Activated CD8-positive, alpha-beta memory T cell treated with anti-CD3 and anti-CD28 coated beads, Interleukin-2, amount 50 U/mL, for 4 hours (primary cell): ENCODE results near the gene NTNG1.

Experiments
- DNase-seq: peaks from one replicate; pipeline ENCODE4 v3.0.0-alpha.2; 2020

The NTNG1 gene

DNA sequence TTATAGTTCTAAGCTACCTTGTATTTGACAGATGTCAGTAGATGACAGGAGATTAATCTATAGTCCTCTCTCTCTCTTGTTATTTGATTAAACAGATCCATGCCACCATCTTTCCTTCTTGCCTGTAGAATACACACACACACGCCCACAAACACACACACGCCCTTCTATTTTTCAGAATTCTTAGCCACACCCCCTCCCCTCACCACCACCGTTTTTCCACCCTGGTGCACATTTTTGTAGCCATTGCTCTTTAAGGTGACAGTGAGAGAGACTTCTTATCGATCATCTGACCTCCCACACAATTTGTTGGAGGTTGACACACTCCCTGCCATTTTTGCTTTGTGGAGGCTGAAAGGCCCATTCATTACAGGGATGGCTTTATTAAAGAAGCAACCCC is 123.2 kb downstream of the NTNG1 start:
- DNase-seq = no peak

DNA sequence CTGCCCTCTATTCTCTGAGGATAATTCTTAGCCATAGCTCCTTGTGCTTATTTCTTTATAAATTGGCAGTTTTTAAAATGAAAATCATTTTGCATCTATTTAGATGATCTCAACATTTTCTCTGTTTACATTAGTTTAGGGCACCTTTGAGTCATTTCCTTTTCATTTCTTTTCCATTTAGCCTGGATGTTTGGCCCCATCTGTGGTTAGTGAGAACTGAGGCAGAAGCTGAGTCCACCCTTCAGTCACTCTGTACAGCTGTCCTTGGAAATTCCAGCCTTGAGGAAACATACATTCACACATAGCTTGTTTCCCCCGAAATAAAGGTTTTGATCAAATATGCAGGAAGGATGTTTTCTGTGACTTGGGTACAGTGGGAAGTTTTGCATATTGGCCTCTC is 123.7 kb downstream of the NTNG1 start:
- no peak for DNase-seq

DNA sequence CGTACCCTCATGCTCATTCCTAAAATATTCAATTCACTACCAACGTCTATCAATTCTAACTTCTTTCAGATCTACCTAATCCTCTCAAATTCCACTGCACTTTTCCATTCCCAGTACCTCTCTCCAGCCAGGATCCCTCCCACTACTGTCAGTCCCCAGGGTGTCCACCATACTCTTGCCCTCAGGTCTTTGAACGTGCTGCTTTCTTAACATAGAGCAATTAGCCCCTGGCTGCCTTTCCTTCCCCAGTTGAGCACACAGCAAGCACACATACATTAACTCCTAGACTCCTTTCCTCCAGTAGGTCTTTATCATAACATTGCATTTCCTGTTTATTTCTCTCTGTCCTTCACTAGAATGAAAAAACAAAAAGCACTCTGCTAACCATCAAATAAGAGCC is 126.7 kb downstream of the NTNG1 start:
- DNase-seq = no peak

DNA sequence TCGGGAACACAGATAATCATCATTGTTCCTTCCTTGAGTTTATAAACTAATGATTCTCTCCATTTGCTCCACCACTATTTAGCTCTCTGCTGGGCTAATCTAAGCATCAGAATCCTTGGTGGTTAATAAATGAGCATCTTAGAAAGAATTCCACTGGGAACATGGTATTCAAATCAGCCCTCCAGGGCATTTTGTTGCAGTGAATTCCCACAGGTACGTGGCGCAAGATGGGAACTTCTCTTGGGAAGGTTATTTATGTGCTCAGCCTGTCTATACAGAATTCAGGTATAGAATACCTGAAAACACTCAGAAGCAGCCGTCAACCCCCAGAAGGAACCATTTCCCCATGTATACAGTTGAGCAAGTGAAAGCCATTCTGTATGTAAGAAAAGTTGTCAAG is 131.5 kb downstream of the NTNG1 start:
- DNase-seq = no peak

DNA sequence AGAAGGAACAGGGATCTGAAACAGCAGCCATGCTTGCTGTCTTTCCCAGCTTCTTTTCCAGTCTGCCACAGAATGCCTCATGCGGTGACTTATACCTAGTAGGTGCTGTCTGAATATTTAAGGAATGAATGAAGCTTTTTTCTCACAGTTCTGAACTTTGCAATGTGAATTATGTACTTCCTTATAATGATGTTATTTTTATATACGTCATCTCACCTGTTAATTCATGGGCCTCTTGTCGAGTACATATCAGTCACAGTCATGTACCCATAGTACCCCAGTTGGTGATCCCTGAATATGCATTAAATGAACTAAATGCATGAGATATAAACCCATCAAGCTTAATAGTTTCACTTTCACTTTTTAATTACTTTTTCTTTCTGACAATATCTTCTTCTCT is 132.7 kb downstream of the NTNG1 start:
- no peak for DNase-seq

DNA sequence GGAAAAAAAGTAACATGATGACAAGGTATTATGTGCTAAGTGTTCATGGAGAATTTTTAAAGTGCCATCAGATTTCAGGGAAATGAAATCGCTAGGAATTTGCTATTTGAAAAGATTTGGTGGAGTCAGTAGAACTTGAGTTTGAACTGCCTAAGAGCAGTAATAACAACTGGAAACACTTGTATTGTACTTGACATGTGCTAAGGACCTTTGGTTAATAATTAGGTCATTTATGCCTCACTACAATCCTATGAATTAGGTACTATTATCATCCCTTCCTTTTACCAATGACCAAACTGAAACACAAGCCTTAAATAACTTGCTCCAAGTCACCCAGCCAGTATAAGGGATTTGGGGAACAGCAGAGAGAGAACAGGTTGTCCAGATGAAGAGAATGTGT is 133.4 kb downstream of the NTNG1 start:
- no peak for DNase-seq

DNA sequence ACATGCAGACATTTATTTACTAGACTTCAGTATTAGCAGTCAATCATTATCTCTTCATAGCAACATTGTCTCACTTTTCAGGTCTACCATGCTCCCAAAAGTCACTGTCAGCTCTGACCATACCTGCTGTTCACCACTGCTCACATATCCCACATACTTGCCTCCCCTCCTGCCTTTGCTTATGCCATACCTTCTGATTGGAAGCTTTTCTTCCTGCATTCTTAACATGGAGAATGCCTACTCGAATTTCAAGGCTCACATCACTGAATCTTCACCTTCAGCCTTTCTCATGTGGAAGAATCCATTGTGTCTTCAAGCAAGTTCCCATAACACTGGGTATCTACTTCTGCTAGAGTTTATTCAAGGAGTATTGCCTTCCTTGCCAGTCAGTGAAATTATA is 135.4 kb downstream of the NTNG1 start:
- DNase-seq = no peak

DNA sequence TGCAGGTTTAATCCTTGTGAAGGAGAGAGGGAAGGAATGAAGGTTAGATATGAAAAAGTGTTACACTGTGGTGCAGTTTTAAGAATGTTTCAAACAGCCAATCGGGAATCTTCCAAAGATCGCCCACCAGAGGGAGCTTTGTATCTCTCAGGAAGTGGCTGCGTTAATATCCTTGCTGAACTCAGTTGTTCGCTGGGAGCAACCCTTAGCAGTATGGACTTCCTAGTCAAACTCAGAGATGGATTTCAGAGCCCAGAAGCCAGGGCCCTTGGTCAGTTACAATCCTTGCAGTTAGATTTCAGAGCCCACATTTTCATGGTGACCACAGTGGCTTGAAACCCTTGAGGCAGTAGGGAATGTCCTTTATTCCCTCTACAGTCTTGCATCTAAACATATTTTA is 136.2 kb downstream of the NTNG1 start:
- no peak for DNase-seq

DNA sequence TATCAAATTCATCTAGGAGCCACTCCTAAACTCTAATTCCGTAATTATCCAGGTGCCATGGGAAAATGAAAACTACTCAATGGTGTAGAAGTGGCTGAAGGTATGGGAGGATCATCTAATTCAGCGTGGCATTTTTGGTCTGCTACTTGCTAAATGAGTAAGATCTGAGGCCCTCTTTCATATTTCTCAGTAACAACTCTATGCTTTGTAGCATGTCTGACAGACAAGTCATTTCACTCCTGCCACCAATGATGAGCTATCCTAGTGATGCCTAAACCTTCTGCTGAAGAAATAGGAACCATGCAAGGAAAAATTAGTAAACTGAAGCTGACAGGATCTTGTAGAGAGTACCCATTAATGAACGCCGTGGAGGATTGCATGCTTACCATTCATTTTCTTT is 145.3 kb downstream of the NTNG1 start:
- no peak for DNase-seq

DNA sequence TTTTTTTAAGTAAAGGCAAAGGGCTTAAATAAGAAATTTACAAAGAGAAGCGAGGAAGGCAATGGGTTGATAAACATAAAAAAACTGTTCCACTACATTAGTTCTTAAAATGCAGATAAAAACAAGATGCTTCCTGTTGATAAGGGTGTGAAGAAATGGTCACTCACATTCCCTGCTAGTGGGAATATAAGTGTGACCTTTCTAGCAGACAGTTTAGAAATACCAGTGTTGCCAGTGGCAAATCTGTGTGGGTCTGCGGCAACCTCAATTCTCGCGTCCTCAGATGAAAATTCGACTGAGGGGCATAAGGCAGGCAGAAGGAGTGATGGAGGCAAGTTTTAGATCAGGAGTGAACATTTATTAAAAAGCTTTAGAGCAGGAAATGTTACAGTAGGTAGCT is 151.1 kb downstream of the NTNG1 start:
- DNase-seq = no peak

DNA sequence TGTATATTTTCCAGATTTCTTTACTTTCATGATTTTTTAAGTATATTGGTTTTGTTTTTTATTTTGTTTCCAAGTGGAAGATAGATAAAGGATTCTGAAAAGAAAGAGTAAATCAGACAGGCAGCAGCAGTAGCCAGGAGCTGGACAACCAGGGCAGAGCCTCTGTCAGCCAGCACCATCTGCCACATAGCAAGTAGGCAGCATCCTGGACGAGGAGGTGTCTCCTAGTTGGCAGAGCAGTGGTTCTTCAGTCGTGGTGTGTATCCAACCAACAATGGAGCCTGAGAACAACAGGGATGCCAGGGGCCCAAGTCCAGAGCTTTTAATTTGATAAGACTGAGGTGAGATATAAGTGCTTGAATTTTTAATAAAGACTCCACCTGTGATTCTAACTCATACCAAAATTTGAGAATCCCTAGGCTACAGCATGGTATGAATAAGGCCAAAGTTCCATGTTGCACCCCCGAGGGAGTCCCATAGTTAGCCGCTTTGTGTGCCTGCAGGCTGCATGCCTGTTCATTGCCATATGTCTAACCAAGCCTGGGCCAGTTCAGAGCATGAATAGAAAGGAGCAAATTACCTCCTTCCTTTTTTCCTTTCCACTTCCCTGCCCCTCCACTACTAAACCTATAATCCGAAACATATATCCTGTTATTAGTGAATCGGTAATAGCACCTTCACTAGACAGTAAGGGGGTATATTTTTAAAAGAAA is 153.2 kb downstream of the NTNG1 start:
- DNase-seq = no peak

DNA sequence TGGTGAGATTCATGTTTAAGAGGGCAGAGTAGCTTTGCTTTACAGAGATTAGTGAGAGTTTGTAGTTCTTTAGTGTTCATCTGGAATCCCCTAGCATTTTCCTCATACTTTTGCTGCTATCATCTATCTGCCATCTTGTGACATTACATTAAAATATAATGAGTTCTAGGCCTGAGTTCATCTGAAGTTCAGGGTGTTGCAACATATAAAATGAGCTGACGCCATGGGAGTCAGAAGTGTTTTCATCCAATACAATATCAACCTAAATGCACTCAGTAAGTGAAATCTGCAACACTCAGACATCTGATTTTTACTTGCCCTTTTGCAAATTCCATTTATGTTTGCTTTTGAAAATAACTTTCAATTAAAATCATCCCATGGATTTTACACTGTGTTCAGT is 153.8 kb downstream of the NTNG1 start:
- no peak for DNase-seq

DNA sequence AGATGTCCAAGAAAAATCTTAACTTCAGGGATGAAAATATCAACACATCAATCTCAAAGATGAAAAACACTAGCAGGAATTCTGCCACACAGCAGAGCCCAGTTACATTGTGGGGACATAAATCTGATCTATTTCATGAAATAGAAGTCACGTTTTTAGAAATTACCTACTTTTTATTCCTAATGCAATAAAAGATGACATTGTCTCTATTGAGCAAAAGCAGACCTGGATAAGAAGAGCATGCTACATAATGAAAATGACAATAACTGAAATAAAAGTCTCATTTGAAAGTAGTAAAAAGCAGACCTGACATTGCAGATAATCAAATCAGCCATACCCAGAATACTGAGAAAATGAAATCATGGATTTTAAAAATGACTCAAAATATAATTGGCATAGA is 156.8 kb downstream of the NTNG1 start:
- DNase-seq = no peak

DNA sequence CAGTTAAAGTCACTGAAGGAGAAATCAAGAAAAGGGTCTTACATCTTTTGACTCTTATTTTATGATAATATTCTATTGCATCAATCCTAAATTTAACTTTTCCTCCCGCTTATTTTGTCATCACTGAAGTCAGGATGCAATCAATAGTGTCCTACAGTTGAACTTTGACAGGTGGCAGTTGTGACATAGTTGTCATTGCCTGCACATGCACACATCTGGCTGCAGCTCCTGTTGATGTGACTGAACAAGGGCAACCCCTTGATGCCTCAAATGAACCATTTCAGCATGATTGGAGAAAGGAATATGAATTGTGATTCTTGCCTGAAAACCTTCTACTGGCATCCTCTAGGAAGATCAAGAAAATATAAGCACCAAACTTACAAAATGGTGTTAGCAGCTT is 157.7 kb downstream of the NTNG1 start:
- no peak for DNase-seq

DNA sequence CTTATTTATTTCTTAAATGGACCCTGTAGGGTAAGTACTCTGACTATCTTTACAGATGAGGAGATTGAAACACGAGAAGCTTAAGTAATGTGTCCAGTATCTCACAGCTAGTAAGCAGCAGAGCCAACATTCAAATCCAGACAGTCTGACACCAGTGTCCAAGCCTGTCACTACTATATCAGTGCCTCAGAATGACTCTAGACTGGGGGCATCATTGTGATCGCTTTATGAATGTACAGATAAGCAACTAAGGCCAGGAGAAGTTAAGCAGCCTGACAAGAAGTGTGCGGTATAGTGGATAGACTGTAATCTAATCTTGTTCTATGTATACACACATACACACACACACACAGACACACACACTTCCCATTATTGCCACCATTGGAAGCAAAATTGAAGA is 158.7 kb downstream of the NTNG1 start:
- no peak for DNase-seq

DNA sequence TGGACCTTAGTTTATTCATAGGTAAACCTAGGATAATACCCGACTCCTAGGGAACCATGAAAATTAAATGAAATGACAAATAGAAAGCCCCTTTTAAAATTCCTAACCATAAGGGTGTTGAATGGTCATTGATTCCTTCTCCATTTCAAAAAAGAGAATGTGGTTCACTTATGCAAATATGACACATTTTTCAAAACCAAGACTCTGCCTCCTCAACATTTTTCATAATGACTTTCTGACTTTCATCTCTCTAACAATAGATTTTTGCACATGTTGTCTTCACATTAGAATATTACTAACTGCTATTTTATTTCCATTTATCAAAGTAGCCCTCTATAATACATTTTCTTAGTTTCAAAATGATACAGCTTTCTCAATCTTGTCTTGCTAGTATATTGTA is 169.1 kb downstream of the NTNG1 start:
- no peak for DNase-seq

DNA sequence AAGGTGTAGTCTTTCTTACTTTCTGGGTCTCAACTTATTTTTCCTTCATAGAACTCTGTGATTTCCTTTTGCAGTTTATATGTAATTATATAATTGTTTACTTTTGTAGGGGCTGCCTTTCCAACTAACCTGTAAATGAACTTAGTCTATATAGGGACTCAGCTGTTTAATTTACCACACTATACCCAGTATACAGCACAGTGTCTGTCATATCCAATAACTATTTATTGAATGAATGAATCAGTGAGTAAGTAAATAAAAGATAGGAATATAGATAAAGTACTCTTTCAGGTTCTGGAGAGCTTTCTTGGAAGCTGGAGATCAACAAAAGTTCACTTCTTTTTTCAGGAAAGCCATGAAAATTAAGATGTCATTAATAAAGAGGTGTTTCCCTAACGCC is 174.8 kb downstream of the NTNG1 start:
- no peak for DNase-seq

DNA sequence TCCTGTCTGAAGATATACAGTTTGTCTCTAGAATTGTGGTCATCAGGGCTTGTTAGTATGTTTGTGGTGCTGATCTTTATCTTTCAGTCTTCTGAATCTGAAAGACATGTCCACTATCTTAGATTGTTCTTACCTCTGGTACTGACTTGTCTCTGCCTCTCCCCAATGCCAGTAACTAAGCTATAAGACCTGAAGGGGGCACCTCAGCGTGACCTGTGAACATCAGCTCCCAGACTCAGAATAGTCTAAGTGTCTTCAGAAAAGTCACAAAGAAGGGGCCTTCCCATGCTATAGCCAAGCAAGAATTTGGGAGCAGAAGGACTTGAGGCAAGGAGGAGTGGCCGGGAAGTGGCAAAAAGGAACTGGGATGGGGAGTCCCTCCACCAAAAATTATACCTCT is 178.1 kb downstream of the NTNG1 start:
- no peak for DNase-seq

DNA sequence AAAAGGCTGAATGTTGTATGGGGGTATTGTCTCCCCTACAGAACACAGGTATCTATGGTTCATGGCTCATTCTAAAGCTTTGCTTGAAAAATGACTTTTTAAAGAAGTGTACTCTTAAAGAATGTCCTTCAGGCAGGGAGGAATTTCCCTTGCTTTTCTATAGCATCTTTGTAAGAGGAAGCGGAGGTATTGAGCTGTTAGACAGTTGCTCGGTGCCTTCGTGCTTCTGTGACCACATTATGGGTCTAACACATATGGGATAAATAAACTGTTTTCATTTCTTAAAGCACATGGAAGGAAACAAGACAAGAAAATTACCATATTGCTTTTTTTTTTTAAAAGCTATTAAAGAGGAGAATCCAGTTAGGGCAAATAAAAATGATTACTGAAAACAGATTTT is 182.9 kb downstream of the NTNG1 start:
- DNase-seq = no peak

DNA sequence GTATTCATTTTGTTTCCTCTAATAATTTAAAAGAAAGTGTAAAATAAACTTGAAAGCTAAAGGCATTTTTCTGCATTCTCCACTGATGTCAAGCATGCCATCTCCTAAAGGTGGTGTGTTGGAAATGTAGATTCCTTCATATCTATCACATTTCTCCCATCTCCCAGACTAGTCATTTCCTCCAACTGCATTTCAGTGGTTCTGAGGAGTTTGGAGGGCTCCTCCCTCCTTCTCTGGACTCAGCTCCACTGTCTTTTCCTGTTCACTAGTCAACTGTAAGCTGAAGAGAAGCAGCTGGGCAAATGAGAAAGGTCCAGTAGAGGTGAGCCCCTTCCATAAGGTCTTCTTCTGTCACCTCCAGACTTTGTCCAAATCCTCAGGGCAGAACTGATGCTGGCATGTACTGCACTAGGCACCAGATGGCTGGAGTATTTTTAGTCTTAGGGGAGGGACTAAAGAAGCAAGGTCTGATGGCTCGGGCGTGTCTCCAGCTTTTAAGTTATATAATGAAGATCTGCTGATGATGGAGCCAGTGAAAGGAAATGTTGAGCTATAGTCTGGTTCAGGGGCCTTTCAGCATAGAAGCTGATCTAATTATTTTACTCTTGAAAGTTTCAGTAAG is 186.1 kb downstream of the NTNG1 start:
- no peak for DNase-seq

DNA sequence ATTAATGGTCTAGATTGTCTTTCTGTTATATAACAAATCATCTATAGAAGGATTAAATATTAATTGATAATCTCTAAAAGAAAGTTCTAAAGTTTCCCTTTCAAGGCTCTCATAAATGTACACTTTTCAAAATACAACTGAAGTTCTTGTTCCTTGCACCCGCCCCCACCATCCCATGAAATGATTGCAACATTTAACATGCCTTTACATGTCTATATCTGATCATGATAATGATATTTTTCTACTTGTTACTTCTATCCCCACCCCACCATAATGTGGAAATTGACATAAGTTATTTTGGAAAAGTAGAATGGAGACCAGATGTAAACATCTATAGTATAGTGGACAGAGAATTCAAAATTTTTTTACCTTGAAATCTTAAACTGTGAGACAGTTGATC is 186.6 kb downstream of the NTNG1 start:
- DNase-seq = no peak

DNA sequence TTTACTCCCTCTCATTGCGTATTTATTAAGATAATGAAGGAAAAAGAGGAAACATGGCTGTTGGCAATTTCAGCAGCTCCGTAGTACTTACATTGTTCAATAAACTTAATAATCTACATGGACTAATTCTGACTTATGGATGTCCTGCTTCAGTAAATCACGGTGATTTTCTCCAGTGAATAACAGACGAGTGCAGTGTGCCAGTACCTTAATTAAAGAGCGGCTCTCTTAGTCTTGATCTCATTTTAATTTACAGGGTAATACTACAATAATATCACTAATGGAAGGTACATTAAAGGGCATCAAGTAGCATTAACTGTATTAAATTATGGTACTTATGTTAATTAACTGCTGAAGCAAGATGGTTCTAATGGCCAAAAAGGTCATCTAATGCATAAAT is 187.2 kb downstream of the NTNG1 start:
- DNase-seq = no peak

DNA sequence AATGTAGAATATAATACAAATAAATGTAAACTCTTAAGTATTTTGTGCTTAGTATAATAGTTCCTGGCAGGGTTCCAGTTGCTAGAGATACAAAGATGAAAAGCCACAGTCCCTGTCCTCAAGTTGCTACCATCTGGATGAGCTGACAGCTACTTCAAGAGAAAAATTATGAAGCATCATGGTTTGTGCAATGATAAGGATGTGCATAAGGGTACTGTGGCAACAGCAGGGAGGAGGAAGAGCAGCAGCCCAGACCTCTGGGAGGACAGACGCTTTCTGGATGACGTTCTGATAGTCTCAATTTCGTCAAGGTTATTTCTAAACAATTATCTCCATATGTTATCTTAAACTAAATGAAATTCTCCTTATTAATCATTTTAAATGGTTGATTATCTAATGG is 198.9 kb downstream of the NTNG1 start:
- no peak for DNase-seq

DNA sequence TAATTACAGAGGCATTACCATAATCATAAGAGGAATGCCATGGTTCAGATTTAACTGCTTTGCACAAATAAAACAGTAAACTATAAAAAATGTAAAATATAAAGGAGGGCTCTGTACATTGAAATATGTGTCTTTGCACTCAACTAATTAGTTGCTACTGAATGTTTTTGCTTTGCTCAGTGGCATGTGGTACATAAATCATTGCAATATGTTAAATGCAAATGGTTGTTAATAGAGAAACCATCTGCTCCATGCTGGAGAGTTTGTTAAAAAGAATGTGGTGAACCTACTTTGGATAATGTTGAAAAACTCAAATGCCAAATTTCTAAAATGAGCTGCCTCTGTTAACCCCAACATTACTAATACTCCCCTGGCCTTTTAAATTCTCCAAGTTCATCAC is 201.5 kb downstream of the NTNG1 start:
- DNase-seq = no peak

DNA sequence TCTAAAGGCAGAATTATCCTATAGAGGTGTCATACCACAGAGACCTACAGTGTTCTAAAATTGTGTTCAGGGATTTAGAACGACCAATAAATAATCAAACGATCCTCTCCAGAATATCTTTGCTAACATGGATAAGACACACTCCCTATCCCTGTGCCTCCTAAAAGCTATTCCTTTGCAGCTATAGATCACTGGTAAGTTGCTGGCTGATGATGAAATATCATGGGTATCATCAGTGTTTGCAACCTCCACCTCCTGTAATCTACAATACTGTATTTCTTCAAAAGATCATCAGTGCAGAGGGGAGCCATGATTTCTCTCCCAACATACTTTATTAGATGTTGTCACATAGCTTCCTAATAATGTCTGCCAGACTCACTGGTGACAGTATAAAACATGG is 201.9 kb downstream of the NTNG1 start:
- no peak for DNase-seq
